PFSK-1 (cell line): Measurements from ENCODE around the gene SEMA4B.
A peak's percentile ranks its signal among the peaks of the same experiment; 100 is the strongest.

ENCODE experiments used
- FOXP2 ChIP-seq: optimal IDR thresholded peaks from 2 replicates; pipeline ENCODE3; 2011; ENCODE audit warnings: borderline replicate concordance, control low read depth, inconsistent platforms; ENCODE audit not compliant: insufficient read depth; ENCODE audit errors: extremely low read length, extremely low read depth
- POLR2AphosphoS5 ChIP-seq: IDR thresholded peaks from 2 replicates; pipeline ENCODE4 v1.6.1; 2012; ENCODE audit warnings: low read depth, mild to moderate bottlenecking, control low read depth, low read length, moderate library complexity
- REST ChIP-seq, 2 experiments: IDR thresholded peaks; 2 replicates each; pipeline versions ENCODE4 v1.6.1 to v1.8.0; 2011 to 2012; ENCODE audit warnings: low read depth in 2 of 2, low read length in 2 of 2, control low read depth in 1 of 2, inconsistent platforms in 1 of 2, mild to moderate bottlenecking in 1 of 2, moderate library complexity in 1 of 2; ENCODE audit not compliant: insufficient read depth in 1 of 2
- SIN3A ChIP-seq: IDR thresholded peaks from 2 replicates; pipeline ENCODE4 v1.6.1; 2012; ENCODE audit warnings: mild to moderate bottlenecking, low read length, moderate library complexity, borderline replicate concordance; ENCODE audit not compliant: insufficient read depth
- TAF1 ChIP-seq: IDR thresholded peaks from 2 replicates; pipeline ENCODE4 v1.6.1; 2012; ENCODE audit warnings: low read length, control low read depth, borderline replicate concordance; ENCODE audit not compliant: insufficient read depth

The SEMA4B gene

GRCh38 chr15:90225504-90226234 lies 24.5 kb downstream of the SEMA4B start:
- TF ChIP-seq TAF1 (no peak), FOXP2 (no peak), POLR2AphosphoS5 (no peak), SIN3A (no peak), REST (IDR thresholded peaks at IDR 0.05; ENCODE audit: insufficient read depth in 1 of 2, low read depth in 2 of 2, low read length in 2 of 2) (no peak)

GRCh38 chr15:90227336-90227735 lies 26.2 kb downstream of the SEMA4B start:
- no peak for TF ChIP-seq FOXP2
- TF ChIP-seq POLR2AphosphoS5: no peak
- TF ChIP-seq REST (IDR thresholded peaks at IDR 0.05; ENCODE audit: insufficient read depth in 1 of 2, low read depth in 2 of 2, low read length in 2 of 2): no peak
- TF ChIP-seq SIN3A: no peak
- no peak for TF ChIP-seq TAF1

GRCh38 chr15:90227816-90228772 lies 27.0 kb downstream of the SEMA4B start:
- TF ChIP-seq POLR2AphosphoS5 (peak; percentile 4; the same call in 1 of the 2 replicates), TAF1 (no peak)

- TF ChIP-seq TAF1 (no peak), FOXP2 (no peak), REST (IDR thresholded peaks at IDR 0.05; ENCODE audit: insufficient read depth in 1 of 2, low read depth in 2 of 2, low read length in 2 of 2) (no peak), POLR2AphosphoS5 (no peak), SIN3A (no peak)
These were observed 27.8 kb downstream of the SEMA4B start for GRCh38 chr15:90228960-90229359.

GRCh38 chr15:90230071-90230494 lies 29.0 kb downstream of the SEMA4B start:
- TF ChIP-seq SIN3A (no peak), FOXP2 (no peak)

GRCh38 chr15:90230610-90231009 lies 29.5 kb downstream of the SEMA4B start:
- TF ChIP-seq REST (IDR thresholded peaks at IDR 0.05; ENCODE audit: insufficient read depth in 1 of 2, low read depth in 2 of 2, low read length in 2 of 2) (no peak), TAF1 (no peak), FOXP2 (no peak), POLR2AphosphoS5 (no peak), SIN3A (no peak)
